K562 (cell line): ENCODE measurements around the gene OBSCN. TPM values are rescaled to one million over a fixed set of nuclear protein-coding genes. Genes with fewer than 3 reads are reported as not detected.
A peak's percentile ranks its signal among the peaks of the same experiment; 100 is the strongest.

ENCODE experiments used
- AFF1 ChIP-seq, 2 experiments: fragments of 450-650 bp; IDR thresholded peaks; 2 replicates each; pipeline ENCODE4 v1.6.1; 2018; ENCODE audit warnings: mild to moderate bottlenecking in 2 of 2, low read depth in 1 of 2; ENCODE audit not compliant: partially characterized antibody in 2 of 2
- ARID3A ChIP-seq: IDR thresholded peaks from 2 replicates; pipeline ENCODE4 v1.6.1; 2012; ENCODE audit warnings: low read depth, low read length, improper control_type of control experiment, borderline replicate concordance
- CLOCK ChIP-seq: fragments of 250-450 bp; sonication (Bioruptor Pico); IDR thresholded peaks from 2 replicates; pipeline ENCODE4 v1.4.0; 2020; ENCODE audit warnings: mild to moderate bottlenecking, moderate library complexity, borderline replicate concordance
- MBD1 ChIP-seq: fragments of 250-450 bp; sonication (Bioruptor Pico); IDR thresholded peaks from 2 replicates; pipeline ENCODE4 v1.8.0; 2022; ENCODE audit warnings: inconsistent platforms
- MIER1 ChIP-seq: fragments of 450-650 bp; IDR thresholded peaks from 2 replicates; pipeline ENCODE4 v1.6.1; 2016; ENCODE audit warnings: antibody characterized with exemption, mild to moderate bottlenecking, low read depth
- USF1 ChIP-seq: sonication (generic); formaldehyde crosslinking; IDR thresholded peaks from 2 replicates; pipeline ENCODE4 v1.9.0; 2022; ENCODE audit warnings: mild to moderate bottlenecking, missing genetic modification reagents
- ZBTB9 ChIP-seq: fragments of 450-650 bp; formaldehyde crosslinking; IDR thresholded peaks from 2 replicates; pipeline ENCODE4 v1.4.0; 2020; ENCODE audit warnings: mild to moderate bottlenecking, moderate library complexity
- ZNF445 ChIP-seq: fragments of 250-450 bp; sonication (Bioruptor Pico); IDR thresholded peaks from 2 replicates; pipeline ENCODE4 v1.4.0; 2020; ENCODE audit warnings: low read depth, mild to moderate bottlenecking, moderate library complexity
- ZNF740 ChIP-seq, 3 experiments: fragments of 200-800 bp in 1 of 3; sonication (Bioruptor generic) in 1 of 3; sonication (generic) in 1 of 3; formaldehyde crosslinking in 1 of 3; IDR thresholded peaks; 2 replicates each; pipeline versions ENCODE4 v1.6.1 to v1.8.0; 2016 to 2022; ENCODE audit warnings: mild to moderate bottlenecking in 2 of 3, missing compliant biosample characterization in 2 of 3, missing genetic modification characterization in 2 of 3, missing genetic modification reagents in 1 of 3
- polyA plus RNA-seq, 8 experiments: library from polyadenylated mRNA; depleted of rRNA in 4 of 8; stranded (reverse) in 5 of 8; unstranded in 3 of 8; fragments of >200 nt; fragmentation: Nextera tagmentation in 2 of 8; fragmentation: Illumina TruSeq in 1 of 8; extraction: Ambion mirVana in 2 of 8; extraction: Trizol in 1 of 8; gene quantifications; 2 replicates each; pipeline versions ENCODE4 v1.2.1 to v1.2.3, GENCODE V29; 2011 to 2014; ENCODE audit warnings: inconsistent platforms in 1 of 8, missing spikeins in 1 of 8
- total RNA-seq, 7 experiments: library from RNA; depleted of rRNA in 6 of 7; stranded (reverse); fragments of >200 nt in 6 of 7; fragmentation: Illumina TruSeq in 2 of 7; extraction: Trizol in 2 of 7; gene quantifications; 2 replicates each; pipeline versions ENCODE4 v1.2.1 to v1.2.3, GENCODE V29; 2011 to 2021; ENCODE audit warnings: low replicate concordance in 1 of 7

The OBSCN gene
- total and polyA plus RNA-seq, 9 of the 15 experiments (the other 6 are each of a cell fraction or from before 2014, with no cell fraction given) = 0.18 to 19.7 (median 3.6) TPM

GRCh38 chr1:228350831-228351781 lies 143.3 kb downstream of the OBSCN start (continued):
- TF ChIP-seq USF1 (CRISPR knock-in tag) = 0 out of 2 replicates have a peak, but pooled peaks have one; percentile 7
- TF ChIP-seq MIER1 = no peak
- no peak for TF ChIP-seq MBD1 (CRISPR knock-in tag)
- no peak for TF ChIP-seq ARID3A
- no peak for TF ChIP-seq AFF1 (IDR thresholded peaks at IDR 0.05; ENCODE audit: low read depth in 1 of 2, partially characterized antibody in 2 of 2)
- peak; percentile 57; the same call in 1 of the 2 replicates for TF ChIP-seq ZNF740 (CRISPR knock-in tag; IDR thresholded peaks at IDR 0.05)
- no peak for TF ChIP-seq ZNF740 (tag; IDR thresholded peaks at IDR 0.05)
- TF ChIP-seq ZBTB9 (CRISPR knock-in tag) = 0 out of 2 replicates have a peak, but pooled peaks have one; percentile 13
- no peak for TF ChIP-seq CLOCK (CRISPR knock-in tag)
- no peak for TF ChIP-seq ZNF445 (CRISPR knock-in tag)
